Fibroblast of the conjunctiva (primary cell): ENCODE measurements around the gene CCZ1B.
"Not testable (repeated sequence)": the region's sequence is repeated elsewhere in the genome, so short reads cannot be mapped to it uniquely, and the experiment has no call there.

Experiments used
- DNase-seq: peaks from one replicate; pipeline ENCODE4 v3.0.0-alpha.2; 2010; ENCODE audit warnings: low read depth

Gene CCZ1B

DNA sequence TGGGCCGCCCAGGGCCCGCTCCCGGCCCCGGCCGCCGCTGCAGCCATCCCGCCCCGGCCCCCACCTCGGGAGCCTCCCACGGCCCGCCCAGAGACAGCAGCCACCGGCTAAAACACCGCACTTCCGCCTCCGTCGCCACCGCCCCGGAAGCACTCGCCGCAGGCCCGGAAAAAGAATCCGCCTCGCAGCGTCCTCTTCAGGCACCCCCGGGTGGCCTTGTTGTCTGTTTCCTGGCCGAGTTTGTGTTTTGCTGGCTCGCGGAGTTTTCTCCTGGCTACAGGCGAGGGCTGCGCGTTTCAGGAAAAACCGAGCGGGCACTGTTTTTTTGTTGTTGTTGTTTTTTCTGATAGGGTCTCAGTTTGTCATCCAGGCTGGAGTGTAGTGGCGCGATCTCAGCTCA lies at the start of gene CCZ1B:
Gene CCZ1B, minus strand, starts transcription at position 125 of the 400 bp plus-strand sequence. Its CDS starts 78 bp downstream, at position 47.
- DNase-seq: peak; percentile 17

DNA sequence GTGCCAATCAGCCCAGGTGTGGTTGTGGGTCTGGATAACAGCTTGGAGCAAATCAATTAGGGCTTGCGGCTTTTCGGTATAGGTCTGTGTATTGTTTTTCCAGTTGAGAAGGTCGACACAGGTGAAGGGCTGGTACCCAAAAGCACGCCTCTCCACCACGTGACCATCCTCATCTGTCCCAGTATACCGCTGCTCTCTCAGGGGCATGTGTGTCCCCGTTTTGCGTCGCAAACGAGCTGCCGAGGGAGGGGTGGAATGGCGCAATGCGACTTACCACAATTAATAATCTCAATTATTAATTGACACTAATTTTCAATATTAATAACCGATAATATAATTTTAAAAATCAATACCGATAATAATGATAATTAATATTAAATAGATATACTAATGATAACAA lies 48.9 kb upstream of the CCZ1B start:
- not testable (repeated sequence) for DNase-seq

DNA sequence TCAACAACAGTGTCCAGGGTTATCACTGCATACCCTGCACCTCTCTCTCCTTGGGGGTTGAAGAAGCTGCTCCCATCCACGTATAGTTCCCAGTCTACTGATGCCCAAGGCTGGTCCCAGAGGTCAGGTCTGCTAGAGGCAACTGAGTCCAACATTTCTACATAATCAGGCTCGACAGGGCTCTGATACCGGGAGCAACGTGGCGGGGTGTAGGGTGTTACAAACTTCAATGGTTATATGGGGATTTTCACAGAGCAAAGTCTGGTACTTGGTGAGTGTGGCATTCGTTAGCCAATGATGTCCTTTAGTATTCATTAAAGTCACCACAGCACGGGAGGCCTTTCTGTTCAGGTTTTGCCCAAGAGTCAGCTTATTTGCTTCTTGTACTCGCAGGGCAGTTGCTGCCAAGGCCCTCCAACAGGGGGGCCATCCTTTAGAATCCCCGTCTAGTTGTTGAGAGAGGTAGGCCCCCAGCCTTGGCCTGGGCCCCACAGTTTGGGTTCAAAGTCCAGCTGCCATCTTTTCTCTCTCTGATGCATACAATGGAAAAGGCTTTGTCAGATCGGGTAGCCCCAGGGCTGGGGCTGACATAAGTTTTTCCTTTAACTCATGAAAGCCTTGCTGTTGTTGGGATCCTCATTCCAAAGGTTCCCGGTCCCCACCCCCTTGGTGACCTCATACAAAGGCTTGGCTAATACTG lies 46.3 kb upstream of the CCZ1B start:
- not testable (repeated sequence) for DNase-seq

DNA sequence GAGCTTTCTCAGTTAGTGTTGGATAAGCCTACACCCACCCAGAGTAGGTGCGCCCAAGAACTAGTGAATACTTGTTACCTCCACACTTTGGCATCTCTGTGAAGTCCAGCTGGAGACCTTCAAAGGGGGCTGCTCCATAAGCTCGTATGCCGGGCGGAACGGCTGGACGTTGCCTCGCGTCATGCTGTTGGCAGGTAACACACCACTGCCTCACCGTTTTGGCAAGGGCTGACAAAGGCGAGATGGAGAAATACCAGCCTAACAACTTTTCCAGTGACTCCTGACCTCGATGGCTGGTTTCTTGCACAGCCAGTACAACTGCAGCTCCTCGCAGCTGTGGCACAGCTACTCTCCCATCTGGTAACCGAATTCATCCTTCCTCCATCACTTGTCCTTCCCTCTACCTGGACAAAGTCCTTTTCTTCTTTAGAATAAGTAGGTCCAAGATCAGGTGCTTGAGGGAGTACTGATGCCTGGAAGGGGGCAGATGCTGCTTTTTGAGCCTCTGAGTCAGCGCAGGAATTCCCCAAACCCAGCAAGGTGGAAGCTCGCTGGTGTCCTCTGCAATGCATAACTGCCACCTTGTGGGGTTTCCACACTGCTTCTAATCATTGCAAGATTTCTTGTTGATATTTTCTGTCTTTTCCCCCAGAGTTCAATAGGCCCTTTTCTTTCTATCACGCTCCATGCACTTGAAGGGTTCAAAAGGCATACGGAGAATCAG lies 45.5 kb upstream of the CCZ1B start:
- DNase-seq: not testable (repeated sequence)

DNA sequence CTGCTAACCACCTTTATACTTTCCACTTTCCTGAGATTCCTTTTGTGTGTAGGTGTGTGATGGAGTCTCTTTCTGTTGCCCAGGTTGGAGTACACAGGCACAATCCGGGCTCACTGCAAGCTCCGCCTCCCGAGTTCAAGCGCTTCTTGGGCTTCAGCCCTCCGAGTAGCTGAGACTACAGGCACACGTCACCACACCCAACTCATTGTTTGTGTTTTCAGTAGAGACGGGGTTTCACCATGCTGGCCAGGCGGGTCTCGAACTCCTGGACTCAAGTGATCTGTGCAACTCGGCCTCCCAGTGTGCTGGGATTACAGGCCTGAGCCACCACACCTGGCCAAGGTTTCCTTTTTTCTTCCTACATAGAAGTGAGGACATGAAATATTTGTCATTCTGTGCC lies 38.7 kb upstream of the CCZ1B start:
- not testable (repeated sequence) for DNase-seq

DNA sequence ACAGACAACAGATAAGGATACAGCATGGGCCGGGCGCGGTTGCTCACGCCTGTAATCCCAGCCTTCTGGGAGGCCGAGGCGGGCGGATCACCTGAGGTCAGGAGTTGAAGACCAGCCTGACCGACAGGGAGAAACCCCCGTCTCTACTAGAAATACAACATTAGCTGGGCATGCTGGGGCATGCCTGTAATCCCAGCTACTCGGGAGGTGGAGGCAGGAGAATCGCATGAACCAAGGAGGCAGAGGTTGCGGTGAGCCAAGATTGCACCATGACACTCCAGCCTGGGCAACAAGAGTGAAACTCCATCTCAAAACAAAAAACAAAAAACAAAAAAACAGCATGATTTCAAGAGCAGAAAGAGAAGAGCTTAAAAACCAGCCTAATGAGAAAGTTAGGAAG lies 38.1 kb upstream of the CCZ1B start:
- DNase-seq: not testable (repeated sequence)

DNA sequence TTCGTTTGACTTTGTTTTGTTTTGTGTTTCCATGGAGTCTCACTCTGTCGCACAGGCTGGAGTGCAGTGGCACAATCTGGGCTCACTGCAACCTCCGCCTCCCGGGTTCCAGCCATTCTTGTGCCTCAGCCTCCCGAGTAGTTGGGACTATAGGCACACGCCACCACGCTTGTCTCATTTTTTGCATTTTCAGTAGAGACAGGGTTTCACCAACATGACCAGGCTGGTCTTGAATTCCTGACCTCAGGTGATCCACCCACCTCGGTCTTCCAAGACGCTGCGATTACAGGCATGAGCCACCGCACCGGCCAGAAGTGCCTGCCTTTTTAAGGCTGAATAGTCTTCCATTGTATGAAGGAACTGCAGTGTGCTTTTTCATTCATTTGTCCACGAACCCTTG lies 36.8 kb upstream of the CCZ1B start:
- not testable (repeated sequence) for DNase-seq

DNA sequence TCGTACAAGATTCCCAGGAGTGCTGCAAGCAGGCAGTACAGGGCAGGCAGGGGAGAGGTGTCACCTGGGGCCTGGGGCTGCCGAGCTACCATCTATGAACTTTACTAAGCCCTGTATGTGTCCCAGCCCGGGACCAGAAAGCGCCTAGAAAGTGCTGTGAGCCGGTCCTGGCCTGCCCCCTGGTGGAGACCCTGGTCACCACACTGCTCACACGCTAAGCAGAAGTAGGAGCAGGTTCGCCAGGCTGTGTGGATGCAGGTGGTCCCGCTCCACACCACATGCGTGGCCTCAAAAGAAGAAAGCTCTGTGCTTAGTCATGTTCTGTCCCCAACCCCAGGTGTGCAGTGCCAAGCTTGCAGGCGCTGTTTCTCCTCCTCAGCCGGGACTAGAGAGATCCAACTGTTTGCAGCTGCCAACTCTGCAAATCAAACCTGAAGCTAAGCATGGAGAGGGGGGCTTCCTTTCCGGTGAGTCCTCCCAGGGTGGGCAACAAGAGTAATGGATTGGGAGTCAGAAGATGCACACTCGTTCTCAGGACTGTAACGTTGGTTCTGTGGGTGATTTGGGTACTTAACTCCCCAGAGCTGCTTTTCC lies 31.7 kb upstream of the CCZ1B start:
- DNase-seq: peak; percentile 14

DNA sequence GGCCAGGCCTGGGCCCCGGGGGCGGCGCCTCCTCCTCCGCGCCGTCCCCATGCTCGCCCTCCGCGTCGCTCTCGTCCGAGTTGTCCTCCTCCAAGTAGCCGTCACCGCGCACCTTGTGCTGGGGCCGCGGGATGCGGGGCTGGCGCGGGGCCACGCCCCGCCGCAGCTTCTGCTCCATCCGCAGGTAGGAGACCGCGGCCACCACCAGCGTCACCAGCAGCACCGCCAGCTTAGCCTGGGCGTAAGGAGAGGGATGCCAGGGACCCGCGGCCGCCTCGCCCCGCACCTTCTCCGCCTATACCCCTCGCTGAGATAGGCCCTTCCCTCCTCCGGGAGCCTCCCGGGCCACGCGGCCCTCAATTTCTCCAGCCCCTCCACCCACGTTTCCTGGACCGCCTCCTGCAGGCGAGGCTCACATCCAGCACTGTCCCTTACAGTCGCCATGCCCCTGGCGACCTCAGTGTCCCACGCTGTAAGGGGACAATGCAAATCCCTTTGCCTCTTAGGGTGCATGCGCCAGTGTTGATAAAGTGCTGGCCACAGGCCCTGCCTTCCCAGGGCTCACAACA lies 29.6 kb upstream of the CCZ1B start:
- not testable (repeated sequence) for DNase-seq

DNA sequence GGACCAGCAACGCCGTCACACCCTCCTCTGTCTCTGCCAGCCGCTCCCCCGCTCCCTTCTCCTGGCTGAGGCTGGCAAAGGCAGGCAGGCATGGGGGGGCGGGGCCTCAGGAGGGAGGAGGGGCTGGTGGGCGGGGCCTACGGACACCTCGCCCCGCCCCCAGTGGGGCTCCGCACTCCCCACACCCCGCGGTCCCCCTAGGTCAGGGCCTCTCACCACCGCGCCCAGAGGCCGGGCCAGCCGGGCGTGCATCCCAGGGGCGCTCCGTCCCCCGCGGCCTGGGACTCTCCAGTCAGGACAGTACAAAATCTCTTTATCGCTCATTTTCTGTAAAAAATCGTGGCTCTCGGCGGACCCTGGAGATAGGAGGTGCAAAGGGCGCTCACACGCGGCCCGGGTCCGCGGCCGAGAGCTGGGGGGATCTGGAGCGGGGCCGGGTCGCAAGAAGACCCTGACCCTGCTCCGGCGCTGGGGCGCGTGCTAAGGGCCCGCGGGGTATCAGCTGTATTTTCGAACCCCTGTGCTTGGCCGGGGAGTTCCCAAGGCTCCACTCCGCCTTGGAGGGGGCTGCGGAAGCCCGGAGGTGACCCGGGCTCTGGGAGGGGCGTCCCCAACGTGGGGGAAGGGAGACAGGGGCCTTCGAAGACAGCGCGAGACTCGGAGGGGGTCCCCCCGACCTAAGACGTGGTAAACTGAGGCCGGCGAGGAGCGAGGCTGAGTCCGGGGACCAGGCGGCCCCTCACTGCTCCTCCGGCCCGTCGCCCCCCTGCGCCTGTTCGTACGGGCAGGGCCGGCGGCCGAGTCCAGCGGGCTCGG lies 28.9 kb upstream of the CCZ1B start:
- DNase-seq: not testable (repeated sequence)

DNA sequence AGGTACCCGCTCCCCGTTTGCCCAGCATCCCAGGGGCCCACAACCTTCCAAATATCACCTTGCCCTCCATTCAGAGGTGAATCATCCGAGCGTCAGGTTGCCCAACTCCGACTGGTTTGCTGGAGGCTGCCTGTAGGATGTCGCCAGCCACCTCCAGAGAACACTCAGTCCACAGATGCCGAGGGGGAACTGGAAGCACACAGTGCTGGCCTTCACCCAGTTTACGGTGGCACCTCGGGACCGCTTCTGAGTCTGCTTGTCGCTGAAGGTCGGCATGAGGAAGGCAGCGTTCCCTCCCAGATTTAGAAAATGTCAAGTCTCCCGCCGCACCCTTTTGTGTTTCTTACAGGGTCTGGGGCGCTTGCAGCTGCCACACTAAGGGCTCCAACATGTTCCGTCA lies 27.6 kb upstream of the CCZ1B start:
- not testable (repeated sequence) for DNase-seq

DNA sequence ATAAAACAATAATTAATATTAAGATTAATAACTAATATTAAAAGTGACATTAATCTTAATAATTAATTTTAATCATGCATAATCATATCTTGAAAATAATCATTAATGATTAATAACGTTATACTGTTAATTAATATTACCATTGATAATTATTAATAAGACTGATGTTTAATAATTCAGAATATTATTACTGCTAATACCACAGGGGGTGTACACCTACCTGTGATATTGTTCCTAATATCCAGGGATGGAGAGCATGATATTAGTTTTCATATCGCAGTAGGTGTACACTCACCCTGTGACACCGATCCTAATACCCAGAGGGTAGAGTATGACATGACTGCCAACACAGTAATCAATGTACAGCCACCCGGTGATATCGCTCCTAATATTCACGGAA lies 23.1 kb upstream of the CCZ1B start:
- not testable (repeated sequence) for DNase-seq

DNA sequence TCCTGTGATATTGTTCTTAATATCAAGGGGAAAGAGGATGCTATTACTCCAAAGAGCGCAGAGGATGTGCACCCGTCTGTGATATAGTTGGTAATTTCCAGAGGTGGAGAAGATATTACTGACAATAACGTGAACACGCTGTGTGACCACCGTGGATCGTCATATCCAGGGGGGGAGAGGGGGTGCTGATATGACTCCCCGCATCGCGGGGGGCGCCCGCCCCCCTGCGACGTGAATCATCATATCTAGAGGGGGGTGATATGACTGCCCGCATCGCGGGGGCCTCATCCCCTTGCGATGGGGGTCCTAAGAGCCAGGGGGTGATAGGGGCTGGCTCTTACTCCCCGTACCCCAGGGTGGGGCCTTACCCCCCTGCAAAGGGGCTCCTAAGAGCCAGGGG lies 21.7 kb upstream of the CCZ1B start:
- DNase-seq: not testable (repeated sequence)

DNA sequence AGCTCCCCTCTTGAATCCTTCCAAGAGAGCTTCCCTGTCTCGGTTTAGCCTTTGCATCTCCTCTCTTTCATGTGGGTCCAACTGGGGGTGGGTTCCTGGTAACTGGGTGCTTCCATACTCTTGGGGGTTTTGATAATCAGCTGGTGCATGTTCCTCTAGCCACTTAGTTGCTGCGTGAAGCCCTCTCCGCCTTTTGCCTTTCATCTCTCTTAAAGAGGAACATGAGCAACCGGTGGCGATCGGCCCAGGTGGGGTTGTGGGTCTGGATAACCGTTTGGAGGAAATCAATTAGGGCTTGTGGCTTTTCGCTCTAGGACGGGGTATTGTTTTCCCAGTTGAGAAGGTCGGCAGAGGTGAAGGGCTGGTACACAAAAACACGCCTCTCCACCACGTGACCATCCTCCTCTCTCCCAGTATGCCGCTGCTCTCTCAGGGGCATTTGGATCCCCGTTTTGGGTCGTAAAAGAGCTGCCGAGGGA lies 19.9 kb upstream of the CCZ1B start:
- not testable (repeated sequence) for DNase-seq

DNA sequence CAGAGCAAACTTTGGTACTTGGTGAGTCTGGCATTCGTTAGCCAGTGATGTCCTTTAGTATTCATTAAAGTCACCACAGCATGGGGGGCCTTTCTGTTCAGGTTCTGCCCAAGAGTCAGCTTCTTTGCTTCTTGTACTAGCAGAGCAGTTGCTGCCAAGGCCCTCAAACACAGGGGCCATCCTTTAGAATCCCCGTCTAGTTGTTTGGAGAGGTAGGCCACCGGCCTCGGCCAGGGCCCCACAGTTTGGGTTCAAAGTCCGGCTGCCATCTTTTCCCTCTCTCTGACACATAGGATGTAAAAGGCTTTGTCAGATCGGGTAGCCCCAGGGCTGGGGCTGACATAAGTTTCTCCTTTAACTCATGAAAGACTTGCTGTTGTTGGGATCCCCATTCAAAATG lies 17.6 kb upstream of the CCZ1B start:
- DNase-seq: not testable (repeated sequence)

DNA sequence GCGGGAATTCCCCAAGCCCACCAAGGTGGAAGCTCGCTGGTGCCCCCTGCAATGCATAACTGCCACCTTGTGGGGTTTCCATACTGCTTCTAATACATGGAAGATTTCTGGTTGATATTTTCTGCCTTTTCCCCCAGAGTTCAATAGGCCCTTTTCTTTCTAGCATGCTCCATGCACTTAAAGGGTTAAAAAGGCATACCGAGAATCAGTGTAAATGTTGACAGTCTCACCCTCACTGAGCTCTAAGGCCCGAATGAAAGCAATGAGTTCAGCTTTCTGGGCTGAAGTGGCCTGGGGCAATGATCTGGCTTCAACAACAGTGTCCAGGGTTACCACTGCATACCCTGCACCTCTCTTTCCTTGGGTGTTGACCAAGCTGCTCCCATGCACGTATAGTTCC lies 17.0 kb upstream of the CCZ1B start:
- not testable (repeated sequence) for DNase-seq

DNA sequence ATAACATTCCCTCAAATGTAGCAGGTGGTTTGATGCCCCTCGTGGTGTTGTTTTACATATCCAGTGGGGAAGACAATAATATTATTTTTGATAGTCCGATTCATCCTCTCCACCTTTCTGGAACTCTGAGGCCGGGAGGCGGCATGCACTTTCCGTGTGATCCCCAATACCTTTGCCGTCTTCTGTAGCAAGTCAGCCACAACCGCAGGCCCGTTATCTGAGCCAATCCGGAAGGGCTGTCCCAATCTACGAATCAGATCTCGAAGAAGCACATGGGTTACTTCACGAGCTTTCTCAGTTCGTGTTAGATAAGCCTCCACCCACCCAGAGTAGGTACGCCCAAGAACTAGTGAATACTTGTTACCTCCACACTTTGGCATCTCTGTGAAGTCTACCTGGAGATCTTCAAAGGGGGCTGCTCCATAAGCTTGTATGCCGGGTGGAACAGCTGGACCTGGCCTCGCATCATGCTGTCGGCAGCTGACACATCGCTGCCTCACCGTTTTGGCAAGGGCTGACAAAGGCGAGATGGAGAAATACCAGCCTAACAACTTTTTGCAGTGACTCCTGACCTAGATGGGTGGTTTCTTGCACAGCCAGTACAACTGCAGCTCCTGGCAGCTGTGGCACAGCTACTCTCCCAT lies 16.3 kb upstream of the CCZ1B start:
- DNase-seq: not testable (repeated sequence)

DNA sequence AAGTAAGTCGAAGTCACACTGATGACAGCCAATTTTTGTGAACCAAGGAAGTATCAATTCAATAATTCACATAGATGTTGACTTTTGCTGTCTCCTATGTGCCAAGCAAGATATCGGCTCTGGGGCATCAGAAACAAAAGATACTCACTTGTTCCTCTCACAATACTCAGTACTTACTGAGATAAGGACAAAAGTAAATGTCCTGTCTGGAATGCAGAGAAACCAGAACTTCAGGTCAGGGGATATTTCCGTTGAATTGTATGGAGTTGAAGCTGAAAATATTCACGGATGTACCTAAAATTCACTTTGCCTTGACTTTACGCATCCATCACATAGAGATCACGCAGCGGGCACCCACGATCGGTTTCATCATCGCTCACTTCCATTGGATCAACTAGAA lies 11.0 kb upstream of the CCZ1B start:
- DNase-seq: not testable (repeated sequence)

DNA sequence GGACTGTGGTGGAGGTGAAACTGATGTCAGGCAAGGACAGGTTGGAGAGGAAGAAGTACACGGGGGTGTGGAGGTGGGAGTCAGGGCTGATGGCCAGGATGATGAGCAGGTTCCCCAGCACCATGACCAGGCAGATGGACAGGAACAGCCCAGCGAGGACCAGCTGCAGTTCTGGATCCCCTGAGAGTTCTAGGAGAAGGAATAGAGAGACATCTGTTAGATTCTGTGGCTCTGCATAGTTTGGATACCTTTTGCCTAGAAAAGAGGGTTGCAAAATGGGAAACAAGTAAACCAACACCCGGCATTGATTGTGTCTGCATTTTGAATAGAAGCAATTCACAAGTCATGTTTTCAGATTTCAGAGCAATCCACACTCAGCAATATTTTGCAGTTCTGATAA lies 9.4 kb upstream of the CCZ1B start:
- not testable (repeated sequence) for DNase-seq

DNA sequence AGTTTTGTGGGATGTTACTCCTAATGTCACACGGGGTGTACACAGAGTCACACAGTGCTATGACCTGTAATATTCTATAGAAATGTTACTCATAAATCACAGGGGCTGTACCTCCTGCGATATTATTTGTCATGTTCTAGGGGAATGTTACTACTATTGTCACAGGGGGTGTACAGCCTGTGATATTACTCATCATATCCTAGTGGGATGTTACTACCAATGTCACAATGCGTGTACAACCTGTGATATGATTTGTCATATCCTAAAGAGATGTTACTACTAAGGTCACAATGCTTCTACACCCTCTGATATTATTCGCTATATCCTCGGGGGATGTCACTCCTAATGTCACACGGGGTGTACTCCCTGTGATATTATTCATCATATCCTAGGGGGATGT lies 7.6 kb upstream of the CCZ1B start:
- DNase-seq: no peak

DNA sequence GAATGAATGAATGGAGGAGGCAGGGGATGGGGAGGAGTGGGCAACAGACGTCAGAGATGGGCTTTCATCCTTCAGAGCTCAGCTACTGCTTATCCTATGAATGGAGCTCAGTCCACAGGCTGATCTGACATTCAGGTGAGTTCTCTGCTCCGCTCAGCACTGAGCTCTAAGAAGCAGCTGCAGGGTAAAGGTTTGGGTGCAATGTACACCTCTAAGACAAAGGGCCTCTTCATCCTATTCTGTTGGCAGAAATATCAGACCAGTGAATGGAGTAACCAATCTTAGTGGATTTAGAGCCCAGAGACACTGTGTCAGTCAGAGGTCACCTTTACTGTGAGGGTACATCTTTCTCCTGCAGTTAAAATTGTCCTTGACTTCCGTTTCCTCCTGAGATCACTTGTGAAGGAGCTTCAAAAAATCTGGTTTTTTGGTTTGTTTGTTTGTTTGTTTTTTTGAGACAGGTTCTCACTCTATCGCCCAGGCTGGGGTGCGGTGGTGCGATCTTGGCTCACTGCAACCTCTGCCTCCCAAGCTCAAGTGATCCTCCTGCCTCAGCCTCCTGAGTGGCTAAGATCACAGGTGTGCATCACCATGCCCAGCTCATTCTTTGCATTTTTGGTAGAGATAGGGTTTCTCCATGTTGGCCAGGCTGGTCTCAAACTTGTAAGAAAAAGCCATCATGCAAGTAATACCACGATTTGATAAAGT lies 5.1 kb upstream of the CCZ1B start:
- no peak for DNase-seq
